HG03571 (cell line): ENCODE data around the gene RBBP8.
"Not testable (repeated sequence)": the region's sequence is repeated elsewhere in the genome, so short reads cannot be mapped to it uniquely, and the experiment has no call there.

ENCODE experiments used
- ATAC-seq: cut with Tn5 transposase; IDR thresholded peaks from one replicate; pipeline ENCODE4 v1.9.1; 2021; ENCODE audit not compliant: unreplicated experiment

The RBBP8 gene

DNA sequence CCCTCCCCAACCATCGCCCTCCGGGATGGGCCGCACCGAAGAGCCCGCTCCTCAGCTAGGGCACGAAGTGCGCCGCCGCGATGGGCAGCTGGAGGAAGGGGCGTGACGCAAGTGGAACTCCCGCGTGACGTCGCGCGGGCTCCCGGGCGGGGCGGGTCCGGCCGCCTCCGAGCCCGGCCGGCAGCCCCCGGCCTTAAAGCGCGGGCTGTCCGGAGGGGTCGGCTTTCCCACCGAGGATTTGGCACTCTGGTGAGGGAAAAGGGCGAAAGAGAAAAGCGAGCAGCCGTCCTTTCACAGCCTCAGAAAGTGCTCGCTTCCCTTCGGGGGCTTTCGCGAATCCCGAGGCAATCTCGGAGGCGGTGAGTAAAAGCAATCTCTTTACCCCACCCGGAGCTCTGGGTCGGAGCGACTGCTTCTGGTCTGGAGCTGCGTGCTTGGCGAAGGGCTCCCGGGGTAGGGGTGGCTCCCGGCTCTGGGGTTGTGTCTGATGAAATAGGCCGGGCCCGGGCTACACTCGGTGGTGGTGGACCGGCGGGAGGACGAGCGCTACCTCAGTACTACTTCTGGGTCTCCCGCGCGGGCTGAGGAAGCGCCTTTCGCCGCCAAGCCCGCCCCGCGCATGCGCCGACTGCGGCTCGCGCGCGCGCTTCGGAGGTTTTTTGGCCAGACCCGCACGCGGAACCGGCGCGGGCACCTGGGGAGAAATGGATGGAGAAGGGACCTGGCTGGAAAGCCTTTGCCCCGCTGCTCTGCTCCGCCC, at the start of gene RBBP8:
TSS of gene RBBP8 (plus strand) at position 123 of the 760 bp plus-strand sequence. CDS start 3,524 bp downstream, outside the sequence.
- ATAC-seq, result peak; percentile 79

DNA sequence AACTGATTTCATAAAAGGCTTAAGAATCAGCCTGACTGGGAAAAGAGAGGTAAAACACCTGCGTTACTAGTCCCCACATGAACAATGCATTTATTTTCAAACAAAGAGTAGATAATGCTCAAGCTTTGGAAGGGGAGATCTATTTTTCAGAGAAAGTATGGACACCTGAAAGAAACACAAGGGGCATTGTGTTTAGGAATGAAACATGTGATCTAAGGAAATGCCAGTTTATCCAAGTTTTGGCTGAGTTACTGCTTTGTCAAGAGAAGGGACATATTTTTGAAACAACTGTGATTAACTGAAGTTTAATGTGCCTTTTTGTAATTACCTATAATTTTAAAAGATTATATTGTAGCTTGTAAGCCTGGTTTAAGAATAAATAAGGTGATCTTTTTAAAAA, 49.3 kb upstream of the RBBP8 start:
- ATAC-seq, result no peak

DNA sequence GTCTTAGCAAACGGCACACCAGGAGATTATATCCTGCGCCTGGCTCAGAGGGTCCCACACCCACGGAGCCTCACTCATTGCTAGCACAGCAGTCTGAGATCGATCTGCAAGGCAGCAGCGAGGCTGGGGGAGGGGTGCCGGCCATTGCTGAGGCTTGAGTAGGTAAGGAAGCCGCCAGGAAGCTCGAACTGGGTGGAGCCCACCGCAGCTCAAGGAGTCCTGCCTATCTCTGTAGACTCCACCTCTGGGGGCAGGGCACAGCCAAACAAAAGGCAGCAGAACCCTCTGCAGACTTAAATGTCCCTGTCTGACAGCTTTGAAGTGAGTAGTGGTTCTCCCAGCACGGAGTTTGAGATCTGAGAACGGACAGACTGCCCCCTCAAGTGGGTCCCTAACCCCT, 47.4 kb upstream of the RBBP8 start:
- ATAC-seq, result not testable (repeated sequence)

DNA sequence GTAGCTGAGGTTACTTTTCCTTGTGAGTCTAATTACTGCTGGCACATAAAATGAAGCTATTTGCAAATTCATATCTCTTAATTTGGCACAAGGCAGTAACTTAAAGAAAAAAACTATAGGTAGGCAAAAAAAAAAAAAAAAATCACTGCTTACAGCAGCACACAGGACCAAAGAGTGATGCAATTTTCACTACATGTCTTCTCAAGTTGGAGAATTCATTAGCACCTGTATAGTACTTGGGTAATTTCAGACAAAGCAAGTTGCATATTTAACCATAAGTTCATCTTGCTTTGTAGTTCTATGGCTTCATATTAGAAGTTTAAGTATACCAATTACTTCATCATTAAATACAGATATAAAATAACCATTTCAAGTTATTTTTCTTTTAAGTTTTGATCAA, 33.7 kb upstream of the RBBP8 start:
- ATAC-seq, result no peak

DNA sequence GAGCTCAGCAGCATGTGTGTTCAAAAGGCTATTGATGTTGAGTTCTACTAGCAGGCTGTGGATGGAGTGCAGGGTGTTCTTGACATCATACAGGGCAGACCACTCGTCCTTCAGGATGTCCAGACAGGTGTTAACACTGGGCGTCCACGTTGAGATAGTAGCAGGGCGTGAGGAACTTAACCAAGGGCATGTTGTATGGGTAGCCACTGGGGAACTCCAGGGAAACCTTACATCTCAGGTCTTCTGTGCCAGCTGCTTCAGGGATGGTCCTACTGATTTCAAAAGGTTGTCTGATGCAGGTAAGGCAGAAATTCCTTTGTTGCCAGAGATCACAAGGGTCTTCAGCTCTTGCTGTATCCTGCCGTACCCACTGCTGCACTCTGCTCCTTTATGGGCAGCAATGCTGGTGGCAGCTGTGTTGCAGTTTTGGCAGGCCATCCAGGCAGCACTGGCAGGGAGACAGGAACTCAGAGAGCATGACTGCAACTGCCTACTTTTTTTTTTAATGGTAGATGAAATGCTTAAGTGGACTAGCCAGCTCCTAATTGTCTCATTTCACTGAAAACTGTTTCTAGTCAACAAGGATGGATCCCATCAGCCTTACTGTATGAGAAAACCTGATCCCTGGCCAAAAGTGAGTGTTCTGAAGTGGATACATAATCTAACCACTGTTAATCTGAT, 32.4 kb upstream of the RBBP8 start:
- no peak for ATAC-seq

DNA sequence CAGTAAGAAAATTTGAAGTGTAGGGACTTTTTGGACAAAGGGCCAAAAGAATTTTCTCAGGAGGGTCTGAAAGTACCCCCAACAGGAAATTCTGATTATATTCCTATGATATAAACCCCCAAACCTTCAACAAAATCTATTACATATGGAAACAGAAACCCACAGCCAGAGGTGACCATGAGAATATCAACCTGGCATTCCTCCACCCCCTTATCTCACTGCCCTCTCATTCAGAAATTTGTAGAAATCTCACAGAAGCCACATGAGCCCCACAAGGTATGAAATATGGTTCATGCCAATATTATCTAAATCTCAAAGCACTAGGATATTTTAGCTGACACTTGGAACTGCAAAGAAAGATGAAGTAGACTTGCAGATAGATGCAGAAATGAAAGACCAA, 31.0 kb upstream of the RBBP8 start:
- no peak for ATAC-seq

DNA sequence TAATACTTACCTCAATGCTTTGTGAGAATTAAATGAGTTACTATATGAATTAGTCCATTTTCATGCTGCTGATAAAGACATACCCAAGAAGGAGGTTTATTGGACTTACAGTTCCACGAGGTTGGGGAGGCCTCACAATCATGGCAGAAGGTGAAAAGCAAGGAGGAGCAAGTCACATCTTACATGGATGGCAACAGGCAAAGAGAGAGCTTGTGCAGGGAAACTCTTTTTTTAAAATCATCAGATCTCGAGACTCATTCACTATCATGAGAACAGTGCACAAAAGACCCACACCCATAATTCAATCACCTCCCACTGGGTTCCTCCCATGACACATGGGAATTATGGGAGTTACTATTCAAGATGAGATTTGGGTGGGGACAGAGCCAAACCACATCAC, 29.9 kb upstream of the RBBP8 start:
- not testable (repeated sequence) for ATAC-seq

DNA sequence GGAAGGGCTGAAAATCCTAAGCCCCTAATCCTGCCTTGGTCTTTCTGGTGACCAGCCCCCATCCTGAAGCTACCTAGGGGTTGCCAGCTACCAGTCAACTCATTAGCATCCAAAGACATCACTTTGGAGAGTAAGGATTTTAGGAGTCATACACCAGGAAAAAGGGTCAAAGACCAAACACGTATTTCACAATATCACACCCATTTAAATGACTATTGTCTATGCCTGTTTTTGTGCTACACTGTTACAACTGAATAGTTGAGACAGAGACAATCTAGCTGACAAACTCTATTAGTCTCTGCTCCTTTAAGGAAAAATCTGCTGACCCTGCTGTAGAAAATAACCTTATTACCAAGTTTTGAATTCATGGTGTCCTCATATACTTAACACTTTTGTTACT, 21.0 kb upstream of the RBBP8 start:
- no peak for ATAC-seq

DNA sequence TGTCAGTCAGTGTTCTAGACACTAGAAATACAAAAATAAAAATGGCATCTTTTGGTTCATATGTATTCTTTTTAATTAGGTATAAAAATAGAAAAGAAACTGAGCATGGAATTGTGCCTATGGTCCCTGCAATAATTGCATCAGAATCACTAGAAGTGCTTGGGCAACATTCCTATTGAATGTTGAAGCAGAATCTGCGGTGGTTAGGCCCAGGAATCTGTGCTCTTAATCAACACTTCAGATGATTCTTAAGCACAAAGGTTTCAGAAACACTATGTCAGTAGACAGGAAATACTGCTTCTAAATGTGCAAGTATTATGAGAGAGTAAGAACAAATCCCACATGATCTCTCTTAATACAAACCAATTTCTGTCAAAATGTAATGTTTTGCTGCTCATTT, 20.3 kb upstream of the RBBP8 start:
- ATAC-seq, result no peak

DNA sequence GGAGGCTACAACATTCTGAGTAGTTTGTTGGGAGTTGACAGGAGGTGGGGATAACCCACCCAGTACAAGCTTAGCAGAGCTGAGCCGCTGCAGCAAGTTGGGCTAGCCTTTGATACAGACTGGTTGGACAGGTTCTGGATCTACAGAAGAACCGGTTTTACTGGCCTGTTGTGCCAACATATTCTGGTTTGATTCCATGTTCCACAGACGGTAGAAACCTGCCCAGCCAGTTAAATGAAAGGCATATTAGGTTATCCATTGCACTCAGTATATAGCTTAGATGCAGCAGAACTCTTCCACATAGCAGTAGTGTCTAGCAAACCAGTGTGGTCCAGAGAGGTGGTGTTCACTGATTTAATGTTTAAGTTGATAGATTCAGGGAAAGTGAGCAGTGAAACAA, 19.3 kb upstream of the RBBP8 start:
- no peak for ATAC-seq

DNA sequence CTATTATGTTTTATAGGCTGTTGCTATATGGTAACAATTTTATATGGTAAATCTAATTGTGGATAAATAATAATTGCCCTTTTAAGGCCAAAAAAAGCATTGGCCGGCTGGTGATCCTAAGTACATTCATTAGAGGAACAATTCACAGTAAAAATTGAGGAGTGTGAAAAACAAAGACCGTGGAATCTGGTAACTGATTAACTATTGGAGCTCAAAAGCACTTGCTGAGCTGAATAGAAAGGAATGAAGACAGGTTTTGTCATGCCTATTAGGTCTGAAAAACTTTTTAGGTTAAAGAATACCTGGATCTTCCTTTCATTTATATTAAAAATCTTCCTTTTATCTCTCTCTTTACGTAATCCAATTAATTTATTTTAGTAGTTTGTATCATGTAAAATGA, 18.5 kb upstream of the RBBP8 start:
- no peak for ATAC-seq

DNA sequence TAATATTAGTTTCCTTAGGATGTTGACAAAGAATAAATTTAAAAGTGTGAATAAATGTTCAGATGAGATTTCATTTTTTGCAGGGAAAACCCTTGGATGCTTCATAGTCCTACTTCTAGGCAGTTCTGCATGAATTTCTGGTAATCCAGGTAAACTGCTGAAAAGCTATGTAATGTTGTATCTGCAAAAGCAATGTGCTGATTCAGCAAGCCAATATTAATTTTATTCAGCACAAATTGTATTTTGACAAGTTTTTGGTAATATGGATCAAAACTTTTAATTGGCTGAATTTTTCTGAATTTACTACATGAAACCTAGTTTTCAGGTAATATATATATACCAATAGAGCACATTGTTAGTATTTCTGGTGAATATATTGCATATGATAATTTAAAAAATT, 17.8 kb upstream of the RBBP8 start:
- ATAC-seq, result no peak

DNA sequence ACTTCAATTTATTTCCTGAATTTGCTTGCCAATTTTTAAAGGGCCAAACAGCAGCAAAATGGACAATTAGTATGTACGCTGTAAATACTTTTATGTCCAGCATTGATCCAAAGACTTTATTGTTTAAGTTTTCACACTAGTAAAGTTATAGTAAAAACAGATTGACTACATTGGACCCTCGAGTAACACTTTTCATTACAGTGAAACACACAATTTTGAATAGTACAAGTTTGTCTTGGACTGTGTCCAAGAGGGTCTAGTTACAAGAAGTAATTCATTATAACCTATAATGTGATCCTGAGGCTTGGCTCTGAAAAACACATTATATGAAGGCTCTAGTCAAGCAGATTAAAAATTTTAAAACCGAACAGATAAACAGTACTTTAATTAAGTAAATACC, 11.4 kb upstream of the RBBP8 start:
- no peak for ATAC-seq

DNA sequence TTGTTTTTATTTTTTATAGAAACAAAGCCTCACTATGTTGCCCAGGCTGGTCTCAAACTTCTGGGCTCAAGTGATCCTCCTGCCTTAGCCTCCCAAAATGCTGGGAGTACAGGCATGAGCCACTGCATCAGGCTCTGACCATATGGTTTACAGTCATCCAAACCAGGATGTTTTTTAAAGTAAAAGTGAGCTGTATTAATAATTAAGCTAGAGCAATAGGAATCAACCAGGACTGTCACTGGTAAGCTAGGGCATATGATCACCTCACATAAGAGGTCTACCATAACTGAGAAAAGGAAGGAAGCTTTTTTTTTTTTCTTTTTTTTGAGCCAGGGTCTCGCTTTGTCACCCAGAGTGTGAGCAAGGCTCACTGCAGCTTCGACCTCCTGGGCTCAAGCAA, 8.5 kb upstream of the RBBP8 start:
- ATAC-seq, result no peak

DNA sequence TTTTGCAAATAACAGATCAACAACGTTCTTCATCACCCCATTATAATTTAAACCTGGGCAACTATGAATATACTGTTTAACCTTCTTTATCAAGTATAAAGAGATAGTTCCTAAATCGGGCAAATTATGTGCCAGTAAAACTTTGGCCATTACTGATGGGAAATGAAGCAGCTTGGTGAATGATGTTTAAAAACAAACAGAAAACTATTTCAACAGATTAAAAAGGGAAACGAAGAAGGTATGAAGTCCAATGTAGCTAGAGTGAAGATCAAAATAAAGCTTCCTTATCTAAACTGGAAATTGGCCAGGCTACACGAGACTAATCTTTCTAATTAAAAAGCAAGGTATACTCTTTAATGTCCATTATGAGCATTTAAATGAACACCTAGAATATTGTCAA, 6.7 kb upstream of the RBBP8 start:
- ATAC-seq, result no peak

DNA sequence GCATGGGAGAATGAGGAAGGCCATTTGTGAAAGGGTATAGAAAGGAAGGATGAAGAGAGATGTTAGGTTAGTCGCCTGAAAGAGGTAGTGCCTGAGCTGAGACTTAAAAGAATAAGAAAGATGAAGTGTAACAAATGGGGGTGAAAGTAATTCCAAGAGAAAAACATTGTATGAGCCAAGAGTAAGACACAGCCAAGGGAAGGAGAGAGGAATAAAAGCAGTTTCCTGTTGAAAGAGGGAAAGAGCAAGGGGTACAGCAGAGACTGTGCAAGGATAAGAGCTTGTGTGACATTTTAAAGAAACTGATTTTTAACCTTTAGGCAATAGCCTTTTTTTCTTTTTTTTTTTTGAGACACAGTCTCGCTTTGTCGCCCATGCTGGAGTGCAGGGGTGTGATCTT, 4.8 kb upstream of the RBBP8 start:
- ATAC-seq, result no peak

DNA sequence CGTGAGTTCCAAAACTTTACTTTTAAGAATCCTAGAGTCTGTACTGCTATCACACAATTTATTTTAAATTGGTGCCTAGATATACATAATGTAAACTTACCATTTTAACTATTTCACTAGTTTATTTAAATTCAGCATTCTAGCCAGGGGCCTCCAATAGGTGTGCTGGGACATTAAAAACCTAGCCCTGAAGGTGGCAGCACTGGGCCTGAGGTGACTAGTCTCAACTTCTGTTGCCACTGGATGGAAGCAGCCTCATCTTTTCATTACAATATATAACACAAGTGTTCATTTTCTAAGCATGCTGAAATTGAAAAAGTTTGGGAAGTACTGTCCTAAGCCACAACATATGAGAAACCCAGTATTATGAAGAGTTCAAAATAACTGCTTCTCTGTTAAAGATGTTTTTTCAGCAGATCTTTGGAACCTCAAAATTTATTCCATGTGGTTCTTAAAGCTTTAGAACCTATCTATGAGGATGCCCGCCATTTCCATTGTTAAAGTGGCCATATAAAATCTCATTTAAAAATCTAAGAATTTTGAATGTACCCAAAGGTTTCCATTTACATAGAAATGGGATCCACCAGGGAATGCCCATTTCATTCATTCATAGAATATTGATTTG, 2.9 kb upstream of the RBBP8 start:
- peak; percentile 28 for ATAC-seq

DNA sequence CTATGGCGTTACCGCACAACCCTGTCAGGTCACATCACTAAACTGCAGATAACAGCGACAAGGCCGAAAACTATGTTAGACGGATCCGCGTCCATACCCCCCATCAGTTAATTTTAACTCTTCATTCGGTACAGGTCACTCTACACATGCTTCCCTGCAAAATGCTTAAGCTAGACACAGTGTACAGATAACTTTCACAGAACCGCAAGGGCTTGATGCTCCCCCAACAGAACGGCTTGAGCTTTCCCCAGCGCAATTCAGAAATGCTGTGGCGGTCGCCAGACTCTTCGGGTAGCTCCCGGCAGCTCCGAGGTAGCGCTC, 283 bp upstream of the RBBP8 start:
- peak; percentile 21 for ATAC-seq

DNA sequence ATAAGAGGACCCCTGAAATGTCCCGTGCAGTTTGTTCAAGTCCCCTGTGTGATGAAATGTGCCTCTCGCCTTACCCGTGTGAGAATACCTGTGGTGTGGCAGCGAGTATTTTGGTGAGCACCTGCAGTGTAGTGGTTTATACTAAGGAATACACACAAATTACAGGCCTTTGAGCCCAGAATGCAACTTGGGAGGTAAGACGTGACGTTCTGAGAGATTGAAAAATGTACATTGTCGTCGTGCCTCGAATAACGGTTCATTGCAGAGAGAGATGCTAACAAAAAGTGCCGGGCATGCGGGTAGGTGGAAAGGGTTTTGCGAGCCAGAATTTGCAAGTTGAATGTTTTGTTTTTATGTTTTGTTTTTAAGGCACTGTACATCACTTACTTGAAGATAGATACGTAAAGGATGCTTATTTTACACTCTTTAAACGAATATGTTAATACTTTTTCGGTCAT, 867 bp downstream of the RBBP8 start:
- ATAC-seq, result peak; percentile 10

DNA sequence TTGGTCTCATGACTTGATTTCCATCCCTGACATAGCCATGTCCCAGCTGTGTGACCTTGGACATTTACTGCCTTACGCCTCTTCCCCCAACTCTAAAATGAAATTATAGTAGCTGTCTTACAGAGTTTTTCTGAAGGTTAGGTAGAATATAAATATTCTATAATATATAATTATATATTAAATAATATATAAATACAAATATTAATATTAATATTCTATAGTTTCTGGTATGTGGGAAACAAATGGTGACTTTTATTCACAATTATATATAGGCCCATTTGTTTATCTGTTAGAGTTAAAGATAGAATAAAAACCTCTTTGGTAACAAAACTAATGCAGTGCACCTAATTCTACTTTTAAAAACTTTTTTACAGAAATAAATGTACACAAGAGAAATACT, 1.7 kb downstream of the RBBP8 start:
- ATAC-seq, result no peak

DNA sequence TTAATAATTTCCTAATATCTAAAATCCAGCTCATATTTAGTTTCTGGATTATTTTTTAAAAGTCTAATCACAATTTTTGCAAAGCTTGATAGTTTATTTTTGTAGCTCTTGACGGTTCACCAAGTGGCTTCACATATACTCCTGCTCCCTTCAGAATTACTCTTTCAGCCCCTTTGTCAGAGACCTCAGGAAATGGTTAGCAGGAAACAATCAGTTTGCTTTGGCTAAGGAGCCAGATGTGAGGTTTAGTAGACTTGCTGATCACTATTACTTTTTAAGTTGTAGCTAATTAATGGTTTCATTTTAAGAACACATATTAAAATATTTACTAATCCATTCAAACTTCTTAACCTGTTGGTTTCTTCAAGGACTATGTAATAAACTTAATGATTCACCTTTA, 2.3 kb downstream of the RBBP8 start:
- ATAC-seq, result no peak

DNA sequence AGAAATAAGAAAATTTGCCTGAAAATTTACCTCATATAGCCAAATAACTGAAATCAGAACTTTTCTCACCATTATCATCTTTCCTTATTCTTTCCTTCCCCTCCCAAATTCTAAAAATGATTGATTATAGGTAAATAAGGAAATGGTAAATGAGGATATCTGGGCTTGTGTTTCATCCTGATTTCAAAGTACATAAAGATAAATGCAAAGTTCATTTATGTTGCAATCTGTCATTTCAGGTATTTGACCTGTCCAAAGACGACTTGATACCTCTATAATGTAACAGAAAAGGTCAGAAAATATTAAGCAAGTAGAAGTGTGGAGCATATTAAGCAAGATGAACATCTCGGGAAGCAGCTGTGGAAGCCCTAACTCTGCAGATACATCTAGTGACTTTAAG, 3.4 kb downstream of the RBBP8 start:
- ATAC-seq, result no peak
